Testis (tissue), 3 donors: ENCODE measurements around the gene VPS26B. TPM values are rescaled to one million over a fixed set of nuclear protein-coding genes. Genes with fewer than 3 reads are reported as not detected.

Experiments used
- DNase-seq: peaks from one replicate; pipeline ENCODE4 v3.0.0-alpha.2; 2019
- H3K27ac ChIP-seq, 2 donors: fragments of 200-600 bp; sonication (generic); one replicate each; pipeline ENCODE4 v1.5.1; 2019
- H3K27me3 ChIP-seq: fragments of 200-600 bp; sonication (generic); one replicate; pipeline ENCODE4 v1.5.1; 2019
- H3K36me3 ChIP-seq: fragments of 200-600 bp; sonication (generic); one replicate; pipeline ENCODE4 v1.5.1; 2017; ENCODE audit warnings: low read depth; ENCODE audit errors: missing control alignments
- H3K4me1 ChIP-seq: fragments of 200-600 bp; sonication (generic); one replicate; pipeline ENCODE4 v1.5.1; 2019
- H3K4me3 ChIP-seq, 2 donors: fragments of 200-600 bp; sonication (generic); one replicate each; pipeline ENCODE4 v1.5.1; 2017 to 2019
- H3K9me3 ChIP-seq: fragments of 200-600 bp; sonication (generic); one replicate; pipeline ENCODE4 v1.5.1; 2017
- CTCF ChIP-seq, 3 experiments: fragments of 450-650 bp in 2 of 3; fragments of 200-600 bp in 1 of 3; sonication (generic) in 1 of 3; IDR thresholded peaks; one replicate each; pipeline ENCODE4 v1.5.1; 2016 to 2019; ENCODE audit warnings: antibody characterized with exemption in 3 of 3, mild to moderate bottlenecking in 2 of 3, moderate library complexity in 1 of 3
- POLR2A ChIP-seq: fragments of 450-650 bp; IDR thresholded peaks from one replicate; pipeline ENCODE4 v1.6.1; 2017; ENCODE audit warnings: antibody characterized with exemption, mild to moderate bottlenecking, moderate library complexity
- WGBS, 2 donors: methylation state at CpG; one replicate each; pipeline ENCODE4 v1.1.5; 2018; 5-methylcytosine and 5-hydroxymethylcytosine counted together
- intact Hi-C: fragments of 100-400 bp; cut with DNase I; formaldehyde crosslinking; loops from one replicate; pipeline ENCODE4 v1.15.1; 2023; ENCODE audit warnings: low total_unique reads
- polyA plus RNA-seq: library from polyadenylated mRNA; stranded (reverse); fragments of 350-450 nt; fragmentation: Illumina TruSeq; extraction: RNeasy Lipid Tissue Mini Kit (QIAGEN cat#74804); gene quantifications from one replicate; pipeline ENCODE4 v1.2.3, GENCODE V29; 2014; ENCODE audit warnings: low read depth, low replicate concordance; ENCODE audit not compliant: insufficient read depth
- total RNA-seq, 2 donors: library from RNA; depleted of rRNA; stranded (reverse); fragments of >200 nt; gene quantifications; one replicate each; pipeline ENCODE4 v1.2.3, GENCODE V29; 2016

Gene VPS26B
- total and polyA plus RNA-seq, 3 donors from 2014 or later: 54.2 to 84.1 (median 74.0) TPM

GRCh38 chr11:134206185-134206584 lies 18.3 kb upstream of the VPS26B start:
- DNase-seq: no peak
- Histone ChIP-seq H3K27me3 (no peaks in the 10 kb centered on the region), H3K27ac (no peak overlapping the region), H3K4me1 (no peaks in the 10 kb centered on the region), H3K9me3 (no peaks in the 10 kb centered on the region), H3K4me3 (no peak overlapping the region), H3K36me3 (no peaks in the 10 kb centered on the region)
- TF ChIP-seq CTCF (IDR thresholded peaks at IDR 0.05): no peak
- TF ChIP-seq POLR2A: no peak
- intact Hi-C loops: no loop called here
- WGBS, 2 donors: 85 to 95% methylated on average over 5 of the region's 5 CpGs

GRCh38 chr11:134207538-134208239 lies 16.8 kb upstream of the VPS26B start:
- no peaks in the 10 kb centered on the region for H3K27me3 ChIP-seq
- no peak overlapping the region for H3K4me3 ChIP-seq
- no peaks in the 10 kb centered on the region for H3K4me1 ChIP-seq
- no peaks in the 10 kb centered on the region for H3K9me3 ChIP-seq
- intact Hi-C loops: no loop called here
- WGBS, 2 donors: 87 to 88% methylated on average over 16 of the region's 16 CpGs
- no peaks in the 10 kb centered on the region for H3K36me3 ChIP-seq
- no peak for TF ChIP-seq POLR2A
- TF ChIP-seq CTCF (IDR thresholded peaks at IDR 0.05): peak; percentile 33 to 72 (median 58)
- no peak overlapping the region for H3K27ac ChIP-seq
- DNase-seq: peak; percentile 67

GRCh38 chr11:134215836-134216235 lies 8.6 kb upstream of the VPS26B start:
- Histone ChIP-seq H3K27me3 (no peaks in the 10 kb centered on the region), H3K9me3 (no peaks in the 10 kb centered on the region), H3K36me3 (no peaks in the 10 kb centered on the region), H3K27ac (peak overlapping the region in 1 of 2 donors; percentile 1), H3K4me1 (no peaks in the 10 kb centered on the region), H3K4me3 (no peak overlapping the region)
- DNase-seq: no peak
- TF ChIP-seq POLR2A (no peak), CTCF (IDR thresholded peaks at IDR 0.05) (no peak)
- 77 to 78% methylated on average over 7 of the region's 7 CpGs for WGBS, 2 donors
- intact Hi-C loops: no loop called here

- H3K27me3 ChIP-seq: no peaks in the 10 kb centered on the region
- intact Hi-C loops: no loop called here
- DNase-seq: peak; percentile 67
- H3K4me1 ChIP-seq: no peaks in the 10 kb centered on the region
- peak overlapping the region; percentile 0 to 1 for H3K27ac ChIP-seq
- H3K4me3 ChIP-seq: no peak overlapping the region
- 63 to 75% methylated on average over 3 of the region's 3 CpGs for WGBS, 2 donors
- H3K9me3 ChIP-seq: no peaks in the 10 kb centered on the region
- no peak for TF ChIP-seq POLR2A
- no peak for TF ChIP-seq CTCF (IDR thresholded peaks at IDR 0.05)
- no peaks in the 10 kb centered on the region for H3K36me3 ChIP-seq
Observed at GRCh38 chr11:134216816-134217215, 7.7 kb upstream of the VPS26B start.

GRCh38 chr11:134223121-134223520 lies 1.4 kb upstream of the VPS26B start:
- H3K4me3 ChIP-seq: peak overlapping the region; percentile 89 to 96
- 2 to 6% methylated on average over 5 of the region's 5 CpGs for WGBS, 2 donors
- peaks cover 24% of the 10 kb centered on the region for H3K4me1 ChIP-seq
- intact Hi-C loops: no loop called here
- H3K9me3 ChIP-seq: no peaks in the 10 kb centered on the region
- H3K27me3 ChIP-seq: no peaks in the 10 kb centered on the region
- no peak for TF ChIP-seq POLR2A
- no peak for TF ChIP-seq CTCF (IDR thresholded peaks at IDR 0.05)
- H3K36me3 ChIP-seq: no peaks in the 10 kb centered on the region
- no peak for DNase-seq
- H3K27ac ChIP-seq: peak overlapping the region; percentile 95 to 99
